ENCODE measurements around the gene ART4.
A peak's percentile ranks its signal among the peaks of the same experiment; 100 is the strongest.

Gene ART4

GRCh38 chr12:14843425-14843887 is at the start of gene ART4:
TSS of gene ART4 (minus strand) at chr12:14843526. CDS start at chr12:14843113, 413 bp downstream.
- DNase-seq (ENCODE audit: low read depth in 1 of 2, low spot score in 1 of 2): no peak

- no peak for DNase-seq (ENCODE audit: low read depth in 1 of 2, low spot score in 1 of 2)
These were observed 49.6 kb upstream of the ART4 start for GRCh38 chr12:14892726-14893505.

GRCh38 chr12:14890701-14891100 is 47.4 kb upstream of the ART4 start:
- DNase-seq (ENCODE audit: low read depth in 1 of 2, low spot score in 1 of 2): no peak

GRCh38 chr12:14886271-14886670 is 42.9 kb upstream of the ART4 start:
- DNase-seq (ENCODE audit: low read depth in 1 of 2, low spot score in 1 of 2): no peak

- no peak for DNase-seq (ENCODE audit: low read depth in 1 of 2, low spot score in 1 of 2)
These were observed 42.4 kb upstream of the ART4 start, which contains the start of gene MGP for GRCh38 chr12:14885718-14886221. TSS of gene MGP (minus strand) at chr12:14885854. CDS start at chr12:14885791, 63 bp downstream.

GRCh38 chr12:14884458-14884878 is 41.1 kb upstream of the ART4 start:
- peak; percentile 32 to 72 for DNase-seq (ENCODE audit: low read depth in 1 of 2, low spot score in 1 of 2)

GRCh38 chr12:14883686-14884085 is 40.4 kb upstream of the ART4 start:
- no peak for DNase-seq (ENCODE audit: low read depth in 1 of 2, low spot score in 1 of 2)

- no peak for DNase-seq (ENCODE audit: low read depth in 1 of 2, low spot score in 1 of 2)
These were observed 37.6 kb upstream of the ART4 start for GRCh38 chr12:14880890-14881453.

- no peak for DNase-seq (ENCODE audit: low read depth in 1 of 2, low spot score in 1 of 2)
These were observed 36.1 kb upstream of the ART4 start for GRCh38 chr12:14879222-14879933.

GRCh38 chr12:14878488-14878887 is 35.2 kb upstream of the ART4 start:
- DNase-seq (ENCODE audit: low read depth in 1 of 2, low spot score in 1 of 2): no peak

GRCh38 chr12:14876833-14877232 is 33.5 kb upstream of the ART4 start:
- DNase-seq (ENCODE audit: low read depth in 1 of 2, low spot score in 1 of 2): no peak

- DNase-seq (ENCODE audit: low read depth in 1 of 2, low spot score in 1 of 2): no peak
These were observed 31.6 kb upstream of the ART4 start for GRCh38 chr12:14874882-14875281.

GRCh38 chr12:14873440-14874185 is 30.3 kb upstream of the ART4 start:
- DNase-seq (ENCODE audit: low read depth in 1 of 2, low spot score in 1 of 2): no peak

- DNase-seq (ENCODE audit: low read depth in 1 of 2, low spot score in 1 of 2): no peak
These were observed 28.6 kb upstream of the ART4 start for GRCh38 chr12:14871886-14872285.

- DNase-seq (ENCODE audit: low read depth in 1 of 2, low spot score in 1 of 2): no peak
These were observed 27.9 kb upstream of the ART4 start for GRCh38 chr12:14871247-14871646.

GRCh38 chr12:14868916-14869506 is 25.7 kb upstream of the ART4 start:
- no peak for DNase-seq (ENCODE audit: low read depth in 1 of 2, low spot score in 1 of 2)

GRCh38 chr12:14860490-14860889 is 17.2 kb upstream of the ART4 start:
- no peak for DNase-seq (ENCODE audit: low read depth in 1 of 2, low spot score in 1 of 2)

GRCh38 chr12:14858513-14858912 is 15.2 kb upstream of the ART4 start:
- DNase-seq (ENCODE audit: low read depth in 1 of 2, low spot score in 1 of 2): no peak

- DNase-seq (ENCODE audit: low read depth in 1 of 2, low spot score in 1 of 2): no peak
These were observed 11.4 kb upstream of the ART4 start for GRCh38 chr12:14854586-14855183.

GRCh38 chr12:14853961-14854360 is 10.6 kb upstream of the ART4 start:
- DNase-seq (ENCODE audit: low read depth in 1 of 2, low spot score in 1 of 2): no peak

All from activated CD4-positive, alpha-beta T cell treated with anti-CD3 and anti-CD28 coated beads, Interleukin-2, amount 50 U/mL, for 24 hours (primary cell).